ENCODE results near the gene SLC25A22.
A peak's percentile ranks its signal among the peaks of the same experiment; 100 is the strongest.

DNA sequence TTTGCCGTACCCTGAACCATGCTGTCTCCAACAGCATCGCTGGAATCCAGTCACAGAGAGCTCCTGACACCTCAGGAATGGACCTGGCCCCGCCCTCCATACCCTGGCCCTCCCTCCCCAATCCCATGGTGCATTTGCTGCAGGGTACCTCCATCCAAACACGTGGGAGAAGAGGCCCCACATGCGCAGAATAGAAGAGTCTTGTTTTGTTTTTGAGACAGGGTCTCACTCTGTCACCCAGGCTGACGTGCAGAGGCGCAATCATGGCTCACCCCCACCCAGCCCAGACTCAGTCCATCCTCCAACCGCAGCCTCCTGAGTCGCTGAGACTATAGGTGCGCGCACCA, 18.3 kb upstream of the SLC25A22 start:
- TF ChIP-seq, protein P1, sequence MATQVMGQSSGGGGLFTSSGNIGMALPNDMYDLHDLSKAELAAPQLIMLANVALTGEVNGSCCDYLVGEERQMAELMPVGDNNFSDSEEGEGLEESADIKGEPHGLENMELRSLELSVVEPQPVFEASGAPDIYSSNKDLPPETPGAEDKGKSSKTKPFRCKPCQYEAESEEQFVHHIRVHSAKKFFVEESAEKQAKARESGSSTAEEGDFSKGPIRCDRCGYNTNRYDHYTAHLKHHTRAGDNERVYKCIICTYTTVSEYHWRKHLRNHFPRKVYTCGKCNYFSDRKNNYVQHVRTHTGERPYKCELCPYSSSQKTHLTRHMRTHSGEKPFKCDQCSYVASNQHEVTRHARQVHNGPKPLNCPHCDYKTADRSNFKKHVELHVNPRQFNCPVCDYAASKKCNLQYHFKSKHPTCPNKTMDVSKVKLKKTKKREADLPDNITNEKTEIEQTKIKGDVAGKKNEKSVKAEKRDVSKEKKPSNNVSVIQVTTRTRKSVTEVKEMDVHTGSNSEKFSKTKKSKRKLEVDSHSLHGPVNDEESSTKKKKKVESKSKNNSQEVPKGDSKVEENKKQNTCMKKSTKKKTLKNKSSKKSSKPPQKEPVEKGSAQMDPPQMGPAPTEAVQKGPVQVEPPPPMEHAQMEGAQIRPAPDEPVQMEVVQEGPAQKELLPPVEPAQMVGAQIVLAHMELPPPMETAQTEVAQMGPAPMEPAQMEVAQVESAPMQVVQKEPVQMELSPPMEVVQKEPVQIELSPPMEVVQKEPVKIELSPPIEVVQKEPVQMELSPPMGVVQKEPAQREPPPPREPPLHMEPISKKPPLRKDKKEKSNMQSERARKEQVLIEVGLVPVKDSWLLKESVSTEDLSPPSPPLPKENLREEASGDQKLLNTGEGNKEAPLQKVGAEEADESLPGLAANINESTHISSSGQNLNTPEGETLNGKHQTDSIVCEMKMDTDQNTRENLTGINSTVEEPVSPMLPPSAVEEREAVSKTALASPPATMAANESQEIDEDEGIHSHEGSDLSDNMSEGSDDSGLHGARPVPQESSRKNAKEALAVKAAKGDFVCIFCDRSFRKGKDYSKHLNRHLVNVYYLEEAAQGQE (IDR thresholded peaks at IDR 0.05; ENCODE audit: low read depth): no peak
- no peak for TF ChIP-seq EP300 (IDR thresholded peaks at IDR 0.05; ENCODE audit: borderline replicate concordance)
- TF ChIP-seq CREB1 (IDR thresholded peaks at IDR 0.05; ENCODE audit: low read depth): no peak
- TF ChIP-seq RAD21 (IDR thresholded peaks at IDR 0.05; ENCODE audit: low read depth): no peak
- no peak for TF ChIP-seq EGR1 (IDR thresholded peaks at IDR 0.05)
- TF ChIP-seq, protein P2, sequence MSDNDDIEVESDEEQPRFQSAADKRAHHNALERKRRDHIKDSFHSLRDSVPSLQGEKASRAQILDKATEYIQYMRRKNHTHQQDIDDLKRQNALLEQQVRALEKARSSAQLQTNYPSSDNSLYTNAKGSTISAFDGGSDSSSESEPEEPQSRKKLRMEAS (IDR thresholded peaks at IDR 0.05): peak; percentile 65; the same call in 1 of the 2 replicates
- TF ChIP-seq CEBPB (IDR thresholded peaks at IDR 0.05): no peak
